ENCODE results near the gene LRRC63. TPM values are rescaled to one million over a fixed set of nuclear protein-coding genes. Genes with fewer than 3 reads are reported as not detected.

The LRRC63 gene
- total RNA-seq, 1 donor from 2014 or later, result not detected

GRCh38 chr13:46197299-46198048, 14.3 kb upstream of the LRRC63 start:
- Mint-ChIP-seq H3K4me1 (ENCODE audit: low read depth, unreplicated experiment) (no peaks in the 10 kb centered on the region), H3K9me3 (ENCODE audit: unreplicated experiment) (no peaks in the 10 kb centered on the region), H3K36me3 (ENCODE audit: unreplicated experiment) (no peaks in the 10 kb centered on the region), H3K27me3 (ENCODE audit: unreplicated experiment) (no peaks in the 10 kb centered on the region), H3K27ac (ENCODE audit: unreplicated experiment) (no peak overlapping the region), H3K4me3 (ENCODE audit: unreplicated experiment) (no peak overlapping the region)
- DNase-seq, result no peak
- no peak for TF ChIP-seq CTCF (IDR thresholded peaks at IDR 0.05; ENCODE audit: partially characterized antibody, unreplicated experiment)

GRCh38 chr13:46198696-46199193, 13.0 kb upstream of the LRRC63 start:
- no peaks in the 10 kb centered on the region for H3K36me3 Mint-ChIP-seq (ENCODE audit: unreplicated experiment)
- TF ChIP-seq CTCF (IDR thresholded peaks at IDR 0.05; ENCODE audit: partially characterized antibody, unreplicated experiment), result no peak
- H3K4me3 Mint-ChIP-seq (ENCODE audit: unreplicated experiment), result no peak overlapping the region
- H3K27ac Mint-ChIP-seq (ENCODE audit: unreplicated experiment), result no peak overlapping the region
- no peaks in the 10 kb centered on the region for H3K27me3 Mint-ChIP-seq (ENCODE audit: unreplicated experiment)
- H3K9me3 Mint-ChIP-seq (ENCODE audit: unreplicated experiment), result no peaks in the 10 kb centered on the region
- H3K4me1 Mint-ChIP-seq (ENCODE audit: low read depth, unreplicated experiment), result no peaks in the 10 kb centered on the region
- no peak for DNase-seq

- no peak overlapping the region for H3K4me3 Mint-ChIP-seq (ENCODE audit: unreplicated experiment)
- no peaks in the 10 kb centered on the region for H3K27me3 Mint-ChIP-seq (ENCODE audit: unreplicated experiment)
- no peak for TF ChIP-seq CTCF (IDR thresholded peaks at IDR 0.05; ENCODE audit: partially characterized antibody, unreplicated experiment)
- no peaks in the 10 kb centered on the region for H3K9me3 Mint-ChIP-seq (ENCODE audit: unreplicated experiment)
- no peak overlapping the region for H3K27ac Mint-ChIP-seq (ENCODE audit: unreplicated experiment)
- H3K36me3 Mint-ChIP-seq (ENCODE audit: unreplicated experiment), result no peaks in the 10 kb centered on the region
- DNase-seq, result no peak
- H3K4me1 Mint-ChIP-seq (ENCODE audit: low read depth, unreplicated experiment), result no peaks in the 10 kb centered on the region
Observed at GRCh38 chr13:46202188-46202795, 9.4 kb upstream of the LRRC63 start.

- Mint-ChIP-seq H3K4me1 (ENCODE audit: low read depth, unreplicated experiment) (no peaks in the 10 kb centered on the region), H3K4me3 (ENCODE audit: unreplicated experiment) (no peak overlapping the region), H3K9me3 (ENCODE audit: unreplicated experiment) (no peaks in the 10 kb centered on the region), H3K36me3 (ENCODE audit: unreplicated experiment) (no peaks in the 10 kb centered on the region), H3K27ac (ENCODE audit: unreplicated experiment) (no peak overlapping the region), H3K27me3 (ENCODE audit: unreplicated experiment) (no peaks in the 10 kb centered on the region)
- TF ChIP-seq CTCF (IDR thresholded peaks at IDR 0.05; ENCODE audit: partially characterized antibody, unreplicated experiment), result no peak
- no peak for DNase-seq
Observed at GRCh38 chr13:46202966-46203365, 8.8 kb upstream of the LRRC63 start.

GRCh38 chr13:46206143-46206542, 5.6 kb upstream of the LRRC63 start:
- no peak overlapping the region for H3K27ac Mint-ChIP-seq (ENCODE audit: unreplicated experiment)
- H3K27me3 Mint-ChIP-seq (ENCODE audit: unreplicated experiment), result no peaks in the 10 kb centered on the region

More at GRCh38 chr13:46206143-46206542, 5.6 kb upstream of the LRRC63 start:
- peaks cover 2% of the 10 kb centered on the region for H3K4me1 Mint-ChIP-seq (ENCODE audit: low read depth, unreplicated experiment)
- no peaks in the 10 kb centered on the region for H3K36me3 Mint-ChIP-seq (ENCODE audit: unreplicated experiment)
- TF ChIP-seq CTCF (IDR thresholded peaks at IDR 0.05; ENCODE audit: partially characterized antibody, unreplicated experiment), result no peak
- H3K9me3 Mint-ChIP-seq (ENCODE audit: unreplicated experiment), result no peaks in the 10 kb centered on the region
- H3K4me3 Mint-ChIP-seq (ENCODE audit: unreplicated experiment), result no peak overlapping the region
- DNase-seq, result no peak
